Upper lobe of left lung (tissue), 4 donors: ENCODE results near the gene CEP63.

Experiments
- EP300 ChIP-seq, 4 donors: sonication (generic); formaldehyde crosslinking; IDR thresholded peaks; one replicate each; pipeline ENCODE4 v1.5.1; 2017; ENCODE audit warnings: antibody characterized with exemption in 4 of 4, control low read depth in 2 of 4
- POLR2A ChIP-seq, 4 donors: fragments of 450-650 bp; IDR thresholded peaks; one replicate each; pipeline ENCODE4 v1.5.1; 2016 to 2017; ENCODE audit warnings: antibody characterized with exemption in 4 of 4, mild to moderate bottlenecking in 2 of 4
- POLR2AphosphoS5 ChIP-seq, 2 donors: sonication (generic); formaldehyde crosslinking; IDR thresholded peaks; one replicate each; pipeline ENCODE4 v1.5.1; 2017; ENCODE audit warnings: antibody characterized with exemption in 2 of 2
- TF ChIP-seq, protein P1 (sequence below), 6 experiments: fragments of 450-650 bp in 4 of 6; fragments of 200-600 bp in 2 of 6; sonication (generic) in 2 of 6; IDR thresholded peaks; one replicate each; pipeline ENCODE4 v1.5.1; 2016 to 2019; ENCODE audit warnings: antibody characterized with exemption in 6 of 6

DNA sequence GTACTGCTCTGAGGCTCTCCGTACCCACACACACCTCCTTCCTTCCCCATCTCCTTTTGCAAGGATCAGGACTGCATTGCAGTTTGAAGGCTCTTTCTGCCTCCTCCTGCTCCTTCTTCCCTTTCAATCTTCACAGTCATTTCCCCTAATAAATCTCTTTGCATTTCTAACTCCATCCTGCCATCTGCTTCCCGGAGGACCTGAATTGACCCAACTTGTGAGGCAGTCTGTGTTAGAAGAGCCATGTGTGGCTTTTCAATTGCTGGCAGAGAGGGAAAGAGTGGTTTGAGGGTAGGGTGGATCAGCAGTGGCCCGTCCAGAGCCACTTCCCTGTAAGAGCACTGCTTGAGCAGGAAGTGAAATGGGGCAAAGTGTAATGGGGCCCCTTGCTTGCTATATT lies 35.9 kb upstream of the CEP63 start:
- TF ChIP-seq, protein P1, sequence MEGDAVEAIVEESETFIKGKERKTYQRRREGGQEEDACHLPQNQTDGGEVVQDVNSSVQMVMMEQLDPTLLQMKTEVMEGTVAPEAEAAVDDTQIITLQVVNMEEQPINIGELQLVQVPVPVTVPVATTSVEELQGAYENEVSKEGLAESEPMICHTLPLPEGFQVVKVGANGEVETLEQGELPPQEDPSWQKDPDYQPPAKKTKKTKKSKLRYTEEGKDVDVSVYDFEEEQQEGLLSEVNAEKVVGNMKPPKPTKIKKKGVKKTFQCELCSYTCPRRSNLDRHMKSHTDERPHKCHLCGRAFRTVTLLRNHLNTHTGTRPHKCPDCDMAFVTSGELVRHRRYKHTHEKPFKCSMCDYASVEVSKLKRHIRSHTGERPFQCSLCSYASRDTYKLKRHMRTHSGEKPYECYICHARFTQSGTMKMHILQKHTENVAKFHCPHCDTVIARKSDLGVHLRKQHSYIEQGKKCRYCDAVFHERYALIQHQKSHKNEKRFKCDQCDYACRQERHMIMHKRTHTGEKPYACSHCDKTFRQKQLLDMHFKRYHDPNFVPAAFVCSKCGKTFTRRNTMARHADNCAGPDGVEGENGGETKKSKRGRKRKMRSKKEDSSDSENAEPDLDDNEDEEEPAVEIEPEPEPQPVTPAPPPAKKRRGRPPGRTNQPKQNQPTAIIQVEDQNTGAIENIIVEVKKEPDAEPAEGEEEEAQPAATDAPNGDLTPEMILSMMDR (IDR thresholded peaks at IDR 0.05) = no peak
- TF ChIP-seq POLR2A (IDR thresholded peaks at IDR 0.05) = no peak
- no peak for TF ChIP-seq POLR2AphosphoS5 (IDR thresholded peaks at IDR 0.05)
- TF ChIP-seq EP300 (IDR thresholded peaks at IDR 0.05) = no peak
